WI38 (cell line): ENCODE data around the gene ANKRD9.

Experiments
- H3K4me3 ChIP-seq: 2 replicates; pipeline ENCODE4 v1.5.1; 2011; ENCODE audit warnings: low read depth, mild to moderate bottlenecking, control low read depth, low read length
- TF ChIP-seq, protein P1 (sequence below): IDR thresholded peaks from 2 replicates; pipeline ENCODE4 v1.5.1; 2012; ENCODE audit warnings: low read depth, mild to moderate bottlenecking, control low read depth, low read length

ANKRD9 gene

DNA sequence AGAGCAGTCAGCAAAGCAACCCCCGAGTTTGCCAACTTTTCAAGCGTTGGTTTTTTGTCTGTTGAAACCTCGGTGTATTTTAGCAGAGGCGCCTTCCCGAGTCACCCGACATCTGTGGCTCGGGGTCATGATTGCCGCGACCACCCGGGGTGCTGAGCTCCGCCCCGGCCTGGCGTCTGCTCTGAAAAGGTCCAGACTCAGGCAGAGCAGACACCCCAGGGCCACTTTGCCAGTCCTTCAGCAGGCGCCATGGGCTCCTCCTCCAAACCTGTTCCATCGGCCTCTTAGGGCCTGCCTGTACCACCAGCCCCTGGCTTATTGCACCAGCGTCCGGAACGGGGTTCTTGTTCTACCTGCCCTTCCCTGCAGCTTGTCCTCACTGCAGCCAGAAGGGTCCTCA is 19.1 kb downstream of the ANKRD9 start:
- TF ChIP-seq, protein P1, sequence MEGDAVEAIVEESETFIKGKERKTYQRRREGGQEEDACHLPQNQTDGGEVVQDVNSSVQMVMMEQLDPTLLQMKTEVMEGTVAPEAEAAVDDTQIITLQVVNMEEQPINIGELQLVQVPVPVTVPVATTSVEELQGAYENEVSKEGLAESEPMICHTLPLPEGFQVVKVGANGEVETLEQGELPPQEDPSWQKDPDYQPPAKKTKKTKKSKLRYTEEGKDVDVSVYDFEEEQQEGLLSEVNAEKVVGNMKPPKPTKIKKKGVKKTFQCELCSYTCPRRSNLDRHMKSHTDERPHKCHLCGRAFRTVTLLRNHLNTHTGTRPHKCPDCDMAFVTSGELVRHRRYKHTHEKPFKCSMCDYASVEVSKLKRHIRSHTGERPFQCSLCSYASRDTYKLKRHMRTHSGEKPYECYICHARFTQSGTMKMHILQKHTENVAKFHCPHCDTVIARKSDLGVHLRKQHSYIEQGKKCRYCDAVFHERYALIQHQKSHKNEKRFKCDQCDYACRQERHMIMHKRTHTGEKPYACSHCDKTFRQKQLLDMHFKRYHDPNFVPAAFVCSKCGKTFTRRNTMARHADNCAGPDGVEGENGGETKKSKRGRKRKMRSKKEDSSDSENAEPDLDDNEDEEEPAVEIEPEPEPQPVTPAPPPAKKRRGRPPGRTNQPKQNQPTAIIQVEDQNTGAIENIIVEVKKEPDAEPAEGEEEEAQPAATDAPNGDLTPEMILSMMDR: no peak
- H3K4me3 ChIP-seq: no peak overlapping the region

DNA sequence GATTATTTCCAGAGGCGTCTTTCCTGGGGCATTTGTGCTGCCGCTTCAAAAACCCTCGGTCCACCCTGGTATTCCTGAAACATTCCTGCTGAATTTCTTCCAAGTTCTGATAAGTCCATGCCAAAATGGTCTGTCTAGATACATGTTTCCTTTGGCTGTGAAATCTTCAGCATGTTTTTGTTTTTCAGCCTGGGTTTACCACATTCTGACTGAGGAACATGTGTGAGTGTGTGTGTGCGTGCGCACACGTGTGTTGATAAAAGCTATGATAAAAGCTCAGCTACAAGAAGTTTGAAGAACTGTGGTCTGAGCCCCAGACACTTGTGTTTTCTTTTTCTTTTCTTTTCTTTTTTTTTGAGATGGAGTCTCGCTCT is 22.4 kb downstream of the ANKRD9 start:
- TF ChIP-seq, protein P1: no peak
- H3K4me3 ChIP-seq: no peak overlapping the region

DNA sequence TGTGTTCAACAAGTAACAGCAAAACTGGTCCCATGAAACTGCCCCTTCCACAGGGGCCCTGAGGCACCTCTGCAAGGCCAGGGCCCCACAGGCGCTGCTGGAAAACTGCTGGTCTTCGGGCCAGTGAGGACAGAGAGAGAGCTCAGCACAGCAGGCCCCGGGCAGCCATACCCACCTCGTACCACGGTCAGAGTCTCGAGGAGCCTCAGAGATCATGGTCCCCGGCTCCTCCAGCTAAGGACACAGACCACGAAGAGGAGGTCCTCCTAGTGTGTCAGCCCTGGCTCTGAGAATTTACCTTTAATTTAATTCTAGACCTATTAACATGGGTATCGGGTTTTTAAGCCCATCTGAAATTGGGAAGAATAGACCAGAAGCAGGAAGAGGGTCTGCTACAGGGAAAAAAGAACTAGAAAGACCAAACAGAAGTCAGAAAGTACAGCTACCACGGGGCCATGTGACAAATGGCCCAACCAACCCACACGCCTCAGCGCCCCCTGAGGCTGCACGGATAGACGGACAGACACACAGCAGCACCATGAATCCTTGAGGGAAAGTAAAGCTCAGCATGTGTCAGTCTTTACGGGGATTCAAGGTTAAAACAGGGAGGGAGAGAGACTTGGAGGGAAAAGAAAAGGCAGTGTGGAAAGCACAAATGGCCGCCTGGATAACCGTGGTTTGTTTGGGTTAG is 22.9 kb downstream of the ANKRD9 start:
- no peak overlapping the region for H3K4me3 ChIP-seq
- TF ChIP-seq, protein P1: no peak

DNA sequence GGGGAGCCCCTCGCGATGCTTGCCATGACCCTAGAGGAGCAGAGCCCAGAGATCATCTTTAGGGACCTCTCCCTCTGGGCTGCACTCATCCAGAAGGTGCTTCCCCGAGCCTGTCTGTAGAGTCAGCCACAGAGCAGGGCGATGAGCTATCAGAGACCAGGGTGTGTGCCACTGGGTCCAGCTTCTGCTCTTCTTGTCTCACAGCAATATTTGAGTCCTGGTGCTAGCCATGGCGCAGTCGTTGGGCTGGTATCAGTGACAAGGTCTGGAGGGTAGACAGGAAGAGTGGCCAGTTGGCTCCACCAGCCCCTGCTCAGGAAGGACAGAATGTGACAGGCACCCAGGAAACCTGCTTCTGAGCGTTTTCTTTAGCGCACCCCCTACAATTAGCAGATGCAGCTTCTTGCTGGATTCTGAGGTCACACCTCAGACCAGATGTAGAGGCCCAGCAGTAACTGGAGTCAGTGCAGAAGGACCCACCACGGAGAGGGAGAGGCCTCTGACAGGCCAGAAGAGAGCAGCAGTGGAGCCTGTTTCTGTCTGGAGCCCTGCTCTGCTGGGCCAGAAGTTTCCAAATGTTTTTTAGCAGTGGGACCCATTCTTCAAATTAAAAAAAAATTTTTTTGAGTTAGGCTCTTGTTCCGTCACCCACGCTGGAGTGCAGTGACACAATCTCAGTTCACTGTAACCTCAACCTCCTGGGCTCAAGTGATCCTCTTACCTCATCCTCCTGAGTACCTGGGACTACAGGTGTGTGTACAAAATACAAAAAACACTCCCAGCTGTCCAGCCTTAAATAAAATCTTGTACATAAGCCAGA is 23.7 kb downstream of the ANKRD9 start:
- TF ChIP-seq, protein P1: no peak
- no peak overlapping the region for H3K4me3 ChIP-seq

DNA sequence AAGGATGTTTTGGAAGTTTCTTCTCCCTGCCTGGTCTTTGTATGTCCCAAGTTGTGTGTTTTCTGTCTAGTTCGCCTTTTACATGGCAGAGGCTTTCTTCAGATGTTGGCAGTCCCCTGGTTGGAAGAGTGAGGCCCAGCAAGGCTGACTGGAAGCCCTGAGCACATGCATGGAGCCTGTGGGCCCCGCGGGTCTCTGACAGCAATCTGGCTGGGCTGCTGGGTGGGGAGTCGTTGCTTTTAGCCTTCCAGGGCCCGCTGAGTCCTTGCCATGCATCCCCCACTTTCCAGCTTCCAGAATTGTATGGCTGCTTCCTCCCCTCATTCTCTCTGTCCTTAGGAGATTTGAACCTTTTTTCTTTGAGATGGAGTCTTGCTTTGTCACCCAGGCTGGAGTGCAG is 25.3 kb downstream of the ANKRD9 start:
- no peak overlapping the region for H3K4me3 ChIP-seq
- TF ChIP-seq, protein P1: no peak

DNA sequence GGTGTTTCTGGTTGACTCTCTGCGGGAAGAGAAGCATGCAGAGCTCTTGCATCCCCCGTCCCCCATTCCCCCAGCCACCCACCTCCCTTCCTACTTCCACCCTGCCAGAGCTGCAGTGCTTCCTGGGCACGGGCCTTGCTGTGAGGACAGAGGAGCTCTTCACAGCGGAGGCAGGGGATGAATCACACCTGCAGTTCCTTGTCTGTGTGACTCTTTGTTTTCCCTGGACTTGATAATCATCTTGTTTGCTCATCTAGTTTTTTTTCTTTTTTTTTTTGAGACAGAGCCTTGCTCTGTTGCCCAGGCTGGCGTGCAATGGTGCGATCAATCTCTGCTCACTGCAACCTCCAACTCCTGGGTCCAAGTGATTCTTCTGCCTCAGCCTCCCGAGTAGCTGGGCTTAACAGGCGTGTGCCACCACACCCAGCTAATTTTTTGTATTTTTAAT is 27.8 kb downstream of the ANKRD9 start:
- TF ChIP-seq, protein P1: no peak
- H3K4me3 ChIP-seq: no peak overlapping the region

DNA sequence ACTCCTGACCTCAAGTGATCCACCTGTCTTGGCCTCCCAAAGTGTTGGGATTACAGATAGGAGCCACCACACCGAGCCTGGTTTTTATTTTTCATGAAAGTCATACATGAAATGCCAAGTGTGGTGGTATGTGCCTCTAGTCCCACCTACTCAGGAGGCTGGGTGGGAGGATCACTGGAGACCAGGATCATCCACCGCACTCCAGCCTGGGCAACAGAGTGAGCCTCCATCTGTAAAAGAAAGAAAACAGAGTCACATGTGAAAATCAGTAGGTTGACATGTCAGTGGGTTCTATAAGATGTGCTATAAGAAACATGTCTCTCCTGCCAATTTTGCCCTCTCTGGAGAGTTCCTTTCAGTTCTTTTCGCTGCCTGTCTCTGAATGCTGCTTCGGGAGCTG is 28.2 kb downstream of the ANKRD9 start:
- TF ChIP-seq, protein P1: no peak
- no peak overlapping the region for H3K4me3 ChIP-seq
